Keratinocyte (primary cell): Measurements from ENCODE around the gene SCUBE3.

ENCODE experiments used
- EZH2 ChIP-seq: IDR thresholded peaks from one replicate; pipeline ENCODE4 v1.6.1; 2012; ENCODE audit warnings: inconsistent platforms, mild to moderate bottlenecking, low read length, moderate library complexity
- TF ChIP-seq, protein P1 (sequence below), 3 experiments: IDR thresholded peaks in 1 of 3; conservative IDR thresholded peaks in 1 of 3; optimal IDR thresholded peaks in 1 of 3; 2 replicates in 2 of 3; 3 replicates in 1 of 3; pipeline versions ENCODE3 to v1.5.1; 2011; ENCODE audit warnings: low read length in 3 of 3, mild to moderate bottlenecking in 3 of 3, moderate library complexity in 2 of 3, control low read depth in 1 of 3, inconsistent platforms in 1 of 3; ENCODE audit not compliant: insufficient read depth in 2 of 3; ENCODE audit errors: extremely low read depth in 1 of 3

DNA sequence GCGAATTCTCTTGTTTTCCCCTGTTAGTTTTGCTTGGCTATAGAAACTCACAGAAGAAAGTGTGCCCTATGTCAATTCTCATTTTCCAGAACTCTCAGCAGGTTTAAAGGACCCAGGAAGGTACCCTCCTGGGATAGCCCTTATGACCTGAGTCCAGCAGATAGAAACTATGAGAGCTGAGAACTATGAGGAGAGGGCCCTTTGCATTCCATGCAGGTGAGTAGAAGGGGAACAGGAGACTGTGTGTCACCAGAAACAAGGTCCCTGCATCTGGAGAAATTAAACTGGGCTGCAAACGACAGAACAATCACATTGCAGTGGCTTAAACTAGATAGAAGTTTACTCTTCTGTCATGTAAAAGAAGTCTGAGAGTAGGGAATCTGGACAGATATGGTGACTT is 35.7 kb upstream of the SCUBE3 start:
- TF ChIP-seq, protein P1, sequence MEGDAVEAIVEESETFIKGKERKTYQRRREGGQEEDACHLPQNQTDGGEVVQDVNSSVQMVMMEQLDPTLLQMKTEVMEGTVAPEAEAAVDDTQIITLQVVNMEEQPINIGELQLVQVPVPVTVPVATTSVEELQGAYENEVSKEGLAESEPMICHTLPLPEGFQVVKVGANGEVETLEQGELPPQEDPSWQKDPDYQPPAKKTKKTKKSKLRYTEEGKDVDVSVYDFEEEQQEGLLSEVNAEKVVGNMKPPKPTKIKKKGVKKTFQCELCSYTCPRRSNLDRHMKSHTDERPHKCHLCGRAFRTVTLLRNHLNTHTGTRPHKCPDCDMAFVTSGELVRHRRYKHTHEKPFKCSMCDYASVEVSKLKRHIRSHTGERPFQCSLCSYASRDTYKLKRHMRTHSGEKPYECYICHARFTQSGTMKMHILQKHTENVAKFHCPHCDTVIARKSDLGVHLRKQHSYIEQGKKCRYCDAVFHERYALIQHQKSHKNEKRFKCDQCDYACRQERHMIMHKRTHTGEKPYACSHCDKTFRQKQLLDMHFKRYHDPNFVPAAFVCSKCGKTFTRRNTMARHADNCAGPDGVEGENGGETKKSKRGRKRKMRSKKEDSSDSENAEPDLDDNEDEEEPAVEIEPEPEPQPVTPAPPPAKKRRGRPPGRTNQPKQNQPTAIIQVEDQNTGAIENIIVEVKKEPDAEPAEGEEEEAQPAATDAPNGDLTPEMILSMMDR (optimal IDR thresholded peaks at IDR 0.05 in 1 of 3, IDR thresholded peaks at IDR 0.05 in 1 of 3, conservative IDR thresholded peaks at IDR 0.05 in 1 of 3; ENCODE audit: extremely low read depth in 1 of 3, insufficient read depth in 2 of 3, low read length in 3 of 3) = no peak
- no peak for TF ChIP-seq EZH2
